Endothelial cell of umbilical vein (primary cell): Measurements from ENCODE around the gene SDF4. TPM values are rescaled to one million over a fixed set of nuclear protein-coding genes. Genes with fewer than 3 reads are reported as not detected.

ENCODE experiments used
- BruUV-seq: library from RNA; stranded (reverse); fragments of 400-500 nt; replicated peaks from 2 replicates; lab custom pipeline; 2021; lab: Mats Ljungman, UMichigan
- CTCF ChIA-PET: fragments of 300-600, 350-600 bp; sonication (Branson Sonifier 250); formaldehyde crosslinking; loops from one replicate; lab custom pipeline; 2021; ENCODE audit warnings: antibody characterized with exemption, inconsistent platforms; lab: Charles Lee
- POLR2A ChIA-PET: fragments of 300-600, 350-600 bp; sonication (Branson Sonifier 250); formaldehyde crosslinking; loops from one replicate; lab custom pipeline; 2021; ENCODE audit warnings: antibody characterized with exemption, inconsistent platforms; lab: Charles Lee
- DNase-seq: peaks from one replicate; pipeline ENCODE4 v3.0.0-alpha.2; 2011; ENCODE audit warnings: low read depth, low spot score
- FAIRE-seq: peaks from 2 replicates; lab custom pipeline; 2011; peaks lifted over from hg19 to GRCh38; lab: Jason Lieb, UNC
- H2AFZ ChIP-seq: 2 replicates; pipeline ENCODE4 v1.6.0; 2012; ENCODE audit warnings: low read depth, low read length, control low read depth, inconsistent platforms
- H3K27ac ChIP-seq: 2 replicates; pipeline ENCODE4 v1.5.1; 2011; ENCODE audit warnings: low read depth, mild to moderate bottlenecking, control low read depth, low read length, moderate library complexity; ENCODE audit not compliant: insufficient read depth
- H3K27me3 ChIP-seq, 2 experiments: 2 replicates each; pipeline versions ENCODE4 v1.6.0 to v1.6.1; 2011; ENCODE audit warnings: low read length in 2 of 2, mixed read lengths in 1 of 2; ENCODE audit not compliant: control insufficient read depth in 2 of 2, insufficient read depth in 2 of 2
- H3K36me3 ChIP-seq, 2 experiments: 2 replicates in 1 of 2; 3 replicates in 1 of 2; pipeline ENCODE4 v1.5.1; 2011; ENCODE audit warnings: low read length in 2 of 2, mild to moderate bottlenecking in 1 of 2, moderate library complexity in 1 of 2; ENCODE audit not compliant: control insufficient read depth in 2 of 2, insufficient read depth in 2 of 2; ENCODE audit errors: extremely low read depth in 1 of 2
- H3K4me1 ChIP-seq: 3 replicates; pipeline ENCODE4 v1.5.1; 2011; ENCODE audit warnings: mild to moderate bottlenecking, low read length; ENCODE audit not compliant: control insufficient read depth, insufficient read depth; ENCODE audit errors: extremely low read depth
- H3K4me2 ChIP-seq: 2 replicates; pipeline ENCODE4 v1.6.1; 2011; ENCODE audit warnings: low read length, control low read depth, mixed read lengths; ENCODE audit not compliant: insufficient read depth
- H3K4me3 ChIP-seq, 3 experiments: fragments of 200-600 bp in 1 of 3; sonication (generic), shearing (Covaris generic) in 1 of 3; replicated peaks in 1 of 3; 2 replicates each; pipeline ENCODE4 v1.5.1; 2011 to 2016; ENCODE audit warnings: control low read depth in 3 of 3, low read length in 3 of 3, mild to moderate bottlenecking in 2 of 3, inconsistent platforms in 1 of 3, low read depth in 1 of 3, moderate library complexity in 1 of 3; ENCODE audit not compliant: insufficient read depth in 1 of 3
- H3K79me2 ChIP-seq: 2 replicates; pipeline ENCODE4 v1.6.0; 2012; ENCODE audit warnings: low read length, inconsistent platforms; ENCODE audit not compliant: control insufficient read depth, insufficient read depth
- H3K9ac ChIP-seq: replicated peaks from 2 replicates; pipeline ENCODE3; 2011; ENCODE audit warnings: low read length, control low read depth; ENCODE audit not compliant: insufficient read depth; ENCODE audit errors: extremely low read depth
- H3K9me1 ChIP-seq: replicated peaks from 3 replicates; pipeline ENCODE4 v1.6.0; 2011; ENCODE audit warnings: mild to moderate bottlenecking, low read length; ENCODE audit not compliant: control insufficient read depth, insufficient read depth; ENCODE audit errors: extremely low read depth
- H3K9me3 ChIP-seq: replicated peaks from 2 replicates; pipeline ENCODE4 v1.5.1; 2012; ENCODE audit warnings: low read length, inconsistent platforms; ENCODE audit not compliant: control insufficient read depth, insufficient read depth
- H4K20me1 ChIP-seq: replicated peaks from 2 replicates; pipeline ENCODE3; 2011; ENCODE audit warnings: mild to moderate bottlenecking, low read length; ENCODE audit not compliant: control insufficient read depth, insufficient read depth; ENCODE audit errors: extremely low read depth
- CTCF ChIP-seq, 2 donors: IDR thresholded peaks; 1 replicate in 1 of 2; 2 replicates in 1 of 2; pipeline ENCODE4 v1.5.1; 2011; ENCODE audit warnings: low read length in 2 of 2, mild to moderate bottlenecking in 2 of 2, moderate library complexity in 2 of 2, control low read depth in 1 of 2, inconsistent platforms in 1 of 2, low read depth in 1 of 2; ENCODE audit not compliant: insufficient read depth in 1 of 2; ENCODE audit errors: extremely low read depth in 1 of 2
- EZH2 ChIP-seq: IDR thresholded peaks from 2 replicates; pipeline ENCODE4 v1.6.1; 2012; ENCODE audit warnings: borderline replicate concordance, low read depth, mild to moderate bottlenecking, moderate library complexity, low read length, inconsistent platforms; ENCODE audit not compliant: severe bottlenecking
- FOS ChIP-seq: IDR thresholded peaks from 2 replicates; pipeline ENCODE4 v1.6.1; 2011; ENCODE audit warnings: mild to moderate bottlenecking, low read length, moderate library complexity, borderline replicate concordance; ENCODE audit not compliant: insufficient read depth
- GATA2 ChIP-seq: IDR thresholded peaks from 2 replicates; pipeline ENCODE4 v1.7.0; 2011; ENCODE audit warnings: low read depth, mild to moderate bottlenecking, moderate library complexity, mixed read lengths, low read length; ENCODE audit not compliant: insufficient read length, insufficient read depth
- JUN ChIP-seq: IDR thresholded peaks from 2 replicates; pipeline ENCODE4 v1.6.1; 2011; ENCODE audit warnings: borderline replicate concordance, low read depth; ENCODE audit not compliant: insufficient read length, insufficient read depth
- MAX ChIP-seq: IDR thresholded peaks from 2 replicates; pipeline ENCODE4 v1.6.1; 2011; ENCODE audit not compliant: insufficient read depth, insufficient read length
- MYC ChIP-seq: IDR thresholded peaks from one replicate; pipeline ENCODE4 v1.6.1; 2011; ENCODE audit warnings: mild to moderate bottlenecking, low read depth, low read length
- POLR2A ChIP-seq: IDR thresholded peaks from 2 replicates; pipeline ENCODE4 v1.6.1; 2012; ENCODE audit warnings: low read depth, mild to moderate bottlenecking, control low read depth, low read length
- POLR2AphosphoS5 ChIP-seq: IDR thresholded peaks from 2 replicates; pipeline ENCODE4 v1.6.1; 2012; ENCODE audit warnings: low read depth, mild to moderate bottlenecking, control low read depth, low read length, moderate library complexity; ENCODE audit not compliant: insufficient read depth
- dilution Hi-C: fragments of 300-500 bp; cut with MboI; formaldehyde crosslinking; loops from one replicate; pipeline ENCODE4 v1.15.0; 2019; ENCODE audit warnings: low sequenced_read_pairs; ENCODE audit not compliant: extremely low pct_ligation_motif_present
- intact Hi-C: fragments of 100-400 bp; cut with micrococcal nuclease; formaldehyde crosslinking; loops from one replicate; pipeline ENCODE4 v1.10.0; 2022
- polyA plus RNA-seq, 4 experiments: library from polyadenylated mRNA; depleted of rRNA in 3 of 4; stranded (reverse) in 3 of 4; unstranded in 1 of 4; fragments of >200 nt; gene quantifications; 2 replicates each; pipeline versions ENCODE4 v1.2.1 to v1.2.3, GENCODE V29; 2011 to 2012; ENCODE audit warnings: missing spikeins in 1 of 4
- total RNA-seq: library from RNA; stranded (reverse); gene quantifications from 2 replicates; pipeline ENCODE4 v1.2.3, GENCODE V29; 2021

SDF4 gene
- total and polyA plus RNA-seq, 2 donors (not counting 3 experiments of a cell fraction or from before 2014, with no cell fraction given), result 175 to 185 TPM

GRCh38 chr1:1217621-1218523, 13.9 kb downstream of the SDF4 start:
- TF ChIP-seq MYC, result no peak
- TF ChIP-seq FOS, result no peak
- TF ChIP-seq MAX, result no peak
- no peak for TF ChIP-seq POLR2AphosphoS5
- no peak for TF ChIP-seq CTCF (IDR thresholded peaks at IDR 0.05; ENCODE audit: extremely low read depth in 1 of 2, insufficient read depth in 1 of 2, low read depth in 1 of 2, low read length in 2 of 2)
- TF ChIP-seq EZH2, result no peak
- TF ChIP-seq JUN, result no peak
- TF ChIP-seq GATA2, result no peak
- TF ChIP-seq POLR2A, result no peak

More at GRCh38 chr1:1217621-1218523, 13.9 kb downstream of the SDF4 start:
- Histone ChIP-seq H3K79me2 (no peaks in the 10 kb centered on the region), H3K9me3 (no peaks in the 10 kb centered on the region), H3K4me1 (no peaks in the 10 kb centered on the region), H3K4me3 (no peak overlapping the region), H3K36me3 (peaks cover 2 to 28% of the 10 kb centered on the region in 2 experiments), H3K4me2 (no peak overlapping the region), H3K9ac (no peak overlapping the region), H3K9me1 (no peaks in the 10 kb centered on the region), H3K27me3 (no peaks in the 10 kb centered on the region), H2AFZ (no peak overlapping the region), H4K20me1 (no peaks in the 10 kb centered on the region), H3K27ac (no peak overlapping the region)
- dilution Hi-C loops (no loop called here), intact Hi-C loops (no loop called here)
- DNase-seq (peak; percentile 44), FAIRE-seq (no peak)
- ChIA-PET POLR2A (no interaction called here), CTCF (interaction anchor here (0.6 to 2.1 kb wide), 2 partner anchors 95 to 96 kb away, joined by 3 to 6 read pairs; no protein-coding TSS in a partner anchor)
- no TSS peak for BruUV-seq
